IMR-90 (cell line): Measurements from ENCODE around the gene SAMD10.

Experiments
- MAFK ChIP-seq: IDR thresholded peaks from 2 replicates; pipeline ENCODE4 v1.6.1; 2012; ENCODE audit warnings: low read depth, low read length, improper control_type of control experiment
- MAZ ChIP-seq: IDR thresholded peaks from 2 replicates; pipeline ENCODE4 v1.6.1; 2012; ENCODE audit warnings: low read depth, mild to moderate bottlenecking, low read length, improper control_type of control experiment, moderate library complexity, borderline replicate concordance
- NFE2L2 ChIP-seq: fragments of 150-350 bp; IDR thresholded peaks from 2 replicates; pipeline ENCODE4 v1.6.1; 2016; ENCODE audit warnings: low read depth, mild to moderate bottlenecking, low read length
- RCOR1 ChIP-seq: IDR thresholded peaks from 2 replicates; pipeline ENCODE4 v1.6.1; 2012; ENCODE audit warnings: mild to moderate bottlenecking, low read length, improper control_type of control experiment; ENCODE audit not compliant: insufficient replicate concordance
- RFX5 ChIP-seq: IDR thresholded peaks from 2 replicates; pipeline ENCODE4 v1.8.0; 2012; ENCODE audit warnings: low read depth, mild to moderate bottlenecking, low read length, moderate library complexity
- TF ChIP-seq, protein P1 (sequence below): conservative IDR thresholded peaks from 2 replicates; pipeline ENCODE4 v1.5.1; 2012; ENCODE audit warnings: mild to moderate bottlenecking, low read depth, low read length, improper control_type of control experiment

DNA sequence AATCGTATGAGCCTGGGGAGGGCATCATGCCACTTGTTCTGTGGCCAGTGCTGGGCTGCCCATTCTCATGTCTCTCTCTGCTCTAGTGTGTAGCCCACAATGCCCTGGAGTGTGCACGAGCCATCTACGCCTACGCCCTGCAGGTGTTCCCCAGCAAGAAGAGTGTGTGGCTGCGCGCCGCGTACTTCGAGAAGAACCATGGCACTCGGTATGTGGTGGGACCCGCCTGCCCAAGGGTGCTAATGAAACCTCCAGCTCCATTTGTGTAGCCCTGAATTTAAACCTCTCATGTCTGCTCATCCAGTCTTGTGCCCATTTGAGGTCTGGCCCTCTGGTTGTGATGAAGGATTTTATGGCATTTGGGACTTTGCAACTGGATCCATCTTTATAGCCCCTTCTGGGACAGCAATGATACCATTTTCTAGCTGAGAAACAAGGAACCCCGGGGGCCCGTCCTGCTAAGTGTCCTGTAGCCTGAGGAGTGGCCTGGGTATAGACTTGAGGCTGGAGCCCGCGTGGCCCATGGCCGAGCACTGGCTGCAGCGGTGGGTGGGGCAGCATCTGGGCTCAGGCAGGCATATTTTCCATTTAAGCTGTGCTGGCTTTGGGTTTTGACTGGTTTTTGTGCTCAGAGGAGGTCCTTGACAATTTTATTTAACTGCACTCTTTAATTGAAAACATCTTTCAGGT, 43.4 kb upstream of the SAMD10 start:
- no peak for TF ChIP-seq MAZ
- no peak for TF ChIP-seq NFE2L2
- TF ChIP-seq RCOR1, result no peak
- TF ChIP-seq, protein P1, sequence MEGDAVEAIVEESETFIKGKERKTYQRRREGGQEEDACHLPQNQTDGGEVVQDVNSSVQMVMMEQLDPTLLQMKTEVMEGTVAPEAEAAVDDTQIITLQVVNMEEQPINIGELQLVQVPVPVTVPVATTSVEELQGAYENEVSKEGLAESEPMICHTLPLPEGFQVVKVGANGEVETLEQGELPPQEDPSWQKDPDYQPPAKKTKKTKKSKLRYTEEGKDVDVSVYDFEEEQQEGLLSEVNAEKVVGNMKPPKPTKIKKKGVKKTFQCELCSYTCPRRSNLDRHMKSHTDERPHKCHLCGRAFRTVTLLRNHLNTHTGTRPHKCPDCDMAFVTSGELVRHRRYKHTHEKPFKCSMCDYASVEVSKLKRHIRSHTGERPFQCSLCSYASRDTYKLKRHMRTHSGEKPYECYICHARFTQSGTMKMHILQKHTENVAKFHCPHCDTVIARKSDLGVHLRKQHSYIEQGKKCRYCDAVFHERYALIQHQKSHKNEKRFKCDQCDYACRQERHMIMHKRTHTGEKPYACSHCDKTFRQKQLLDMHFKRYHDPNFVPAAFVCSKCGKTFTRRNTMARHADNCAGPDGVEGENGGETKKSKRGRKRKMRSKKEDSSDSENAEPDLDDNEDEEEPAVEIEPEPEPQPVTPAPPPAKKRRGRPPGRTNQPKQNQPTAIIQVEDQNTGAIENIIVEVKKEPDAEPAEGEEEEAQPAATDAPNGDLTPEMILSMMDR, result no peak
- TF ChIP-seq RFX5, result no peak
- no peak for TF ChIP-seq MAFK
